LHCN-M2 (cell line): ENCODE data around the gene CCDC134. TPM values are rescaled to one million over a fixed set of nuclear protein-coding genes. Genes with fewer than 3 reads are reported as not detected.
A peak's percentile ranks its signal among the peaks of the same experiment; 100 is the strongest.

ENCODE experiments used
- DNase-seq: peaks from one replicate; pipeline ENCODE4 v3.0.0-alpha.2; 2012; ENCODE audit warnings: low read depth
- polyA plus RNA-seq: library from polyadenylated mRNA; unstranded; fragments of >200 nt; gene quantifications from one replicate; pipeline ENCODE4 v1.2.1, GENCODE V29; 2012; ENCODE audit warnings: missing spikeins
- total RNA-seq: library from RNA; depleted of rRNA; stranded (reverse); fragments of >200 nt; gene quantifications from 2 replicates; pipeline ENCODE4 v1.2.3, GENCODE V29; 2014; rRNA removed

Gene CCDC134
- 11.0 and 14.6 TPM in 2 replicates for total RNA-seq
- polyA plus RNA-seq: 5.3 TPM

DNA sequence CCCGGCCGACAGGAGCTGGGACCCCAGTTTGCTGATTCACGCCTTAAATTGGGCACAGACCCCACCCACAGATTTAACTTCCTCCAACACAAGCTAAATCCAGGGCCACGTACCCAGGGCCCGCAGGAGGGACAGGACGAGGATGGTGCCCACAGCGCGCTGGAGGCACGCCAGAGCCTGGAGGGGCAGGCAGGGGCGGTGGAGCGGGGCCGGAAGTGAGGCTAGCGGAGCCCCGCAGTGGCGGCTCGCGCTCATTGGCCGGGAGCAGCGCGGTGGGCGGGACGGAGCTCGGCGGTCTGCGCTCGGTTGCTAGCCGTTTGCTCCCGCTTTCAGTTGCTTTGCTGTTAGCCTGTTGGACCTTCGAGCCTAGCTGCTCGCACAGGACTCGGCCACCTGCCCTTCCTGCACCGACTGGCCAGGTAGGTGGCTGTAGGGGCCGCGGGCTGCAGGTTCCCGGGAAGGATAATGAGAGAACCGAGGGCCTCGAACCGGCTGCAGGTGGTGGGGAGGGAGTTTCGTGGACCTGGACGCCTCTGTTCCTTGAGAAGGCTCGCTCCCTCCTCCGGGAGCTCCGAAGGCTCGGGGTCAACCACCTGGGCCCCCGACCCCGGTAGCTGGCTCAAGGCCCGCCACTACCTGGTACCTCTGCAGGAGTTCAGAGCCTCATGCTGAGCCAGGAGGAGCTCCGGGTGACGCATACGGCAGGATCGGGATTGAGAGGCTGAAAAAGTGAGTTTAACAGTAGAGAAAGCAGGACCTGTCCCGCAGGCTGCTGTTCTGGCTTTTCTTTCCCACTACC is at the start of gene CCDC134:
TSS of gene CCDC134 (plus strand) at position 332 of the 799 bp plus-strand sequence. CDS start 8,212 bp downstream, outside the sequence.
- peak; percentile 79 for DNase-seq

DNA sequence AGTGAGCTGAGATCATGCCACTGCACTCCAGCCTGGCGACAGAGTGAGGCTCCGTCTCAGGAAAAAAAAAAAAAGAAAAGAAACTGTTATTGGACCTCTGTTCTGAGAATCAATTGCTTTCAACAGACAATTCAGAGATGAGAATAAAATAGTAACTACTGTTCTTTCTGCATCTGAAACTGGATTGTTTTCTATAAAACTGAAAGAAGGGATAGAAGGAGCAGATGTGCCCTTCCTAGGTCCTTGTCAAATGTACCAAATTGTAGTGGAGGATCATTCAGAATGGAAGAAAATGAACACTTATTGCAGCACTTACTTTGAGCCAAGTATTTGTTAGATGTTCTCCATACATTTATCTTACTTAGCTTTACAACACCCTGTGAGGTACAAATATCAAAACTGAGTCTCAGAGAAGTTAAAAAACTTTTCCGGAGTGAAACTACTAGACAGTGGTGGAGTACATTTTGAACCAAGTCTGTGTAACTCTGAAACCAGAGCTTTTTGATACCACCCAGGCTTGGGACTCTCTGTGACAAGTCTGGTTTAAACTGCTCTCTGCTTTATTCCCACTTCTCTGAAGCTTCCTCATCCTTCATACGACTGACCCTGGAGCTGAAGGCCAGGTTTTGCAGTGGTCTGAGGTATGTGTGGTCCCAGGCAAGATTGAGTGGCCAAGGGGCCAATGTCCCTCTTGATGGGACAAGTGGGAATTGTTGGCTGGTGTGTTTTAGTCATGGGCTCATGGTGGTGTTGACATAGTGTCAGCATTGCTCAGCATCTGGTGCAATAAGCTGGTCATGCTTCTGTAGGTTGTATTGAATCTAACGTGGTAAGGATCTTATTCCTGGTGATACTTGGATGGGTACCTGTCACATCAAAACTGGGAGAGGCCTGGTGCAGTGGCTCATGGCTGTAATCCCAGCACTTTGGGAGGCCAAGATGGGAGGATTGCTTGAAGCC is 48.2 kb upstream of the CCDC134 start:
- DNase-seq: no peak

DNA sequence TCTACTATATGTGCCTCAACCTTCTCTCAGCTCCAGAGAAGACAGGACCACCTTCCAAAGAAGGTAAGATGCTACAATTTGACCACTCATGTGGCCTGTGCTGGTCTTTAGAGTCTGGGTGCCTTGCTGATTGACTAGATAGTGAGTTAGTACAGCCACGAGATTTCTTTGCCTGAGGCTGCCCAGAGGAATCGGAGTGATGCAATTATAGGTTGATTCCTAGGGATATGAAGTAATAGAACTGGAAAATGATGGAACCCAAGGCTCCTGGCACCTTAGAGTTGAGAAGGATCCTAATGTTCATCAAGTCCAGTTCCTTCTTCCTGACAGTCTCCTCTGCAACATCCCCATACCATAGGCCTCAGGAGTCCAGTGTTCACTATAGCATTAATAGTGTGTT is 46.5 kb upstream of the CCDC134 start:
- DNase-seq: no peak

DNA sequence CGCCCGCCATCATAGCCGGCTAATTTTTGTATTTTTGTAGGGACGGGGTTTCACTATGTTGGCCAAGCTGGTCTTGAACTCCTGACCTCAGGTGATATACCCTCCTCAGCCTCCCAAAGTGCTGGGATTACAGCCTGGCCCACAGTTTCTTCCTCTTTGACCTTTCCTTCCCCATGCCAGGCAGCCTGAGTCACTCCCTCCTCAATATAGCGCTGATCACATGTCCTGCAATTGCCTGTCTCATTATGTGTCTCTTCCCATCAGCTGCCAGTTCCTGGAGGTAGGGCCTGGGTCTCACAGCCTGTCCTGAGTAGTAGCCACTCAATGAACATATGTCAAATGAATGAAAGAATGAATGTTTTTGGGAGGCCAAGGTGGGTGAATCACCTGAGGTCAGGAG is 43.0 kb upstream of the CCDC134 start:
- DNase-seq: no peak

DNA sequence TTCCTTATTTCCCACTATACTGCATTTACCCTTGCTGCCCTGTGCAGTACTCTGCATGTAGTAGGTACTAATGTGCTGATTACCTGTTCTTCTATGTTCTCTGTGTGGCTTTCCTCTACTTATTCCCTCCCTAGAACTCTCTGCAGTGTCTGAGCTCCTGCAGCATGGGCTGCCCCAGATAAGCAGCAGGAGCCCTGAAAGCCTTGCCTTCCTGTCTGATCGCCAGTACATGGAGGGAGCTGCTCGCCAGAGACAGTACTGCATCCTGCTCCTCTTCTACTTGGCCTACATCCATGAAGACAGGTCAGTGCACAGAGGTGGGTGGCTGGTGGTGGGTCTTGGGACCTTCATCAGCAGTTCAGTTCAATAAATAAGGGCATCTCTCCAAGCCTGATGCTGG is 42.2 kb upstream of the CCDC134 start:
- DNase-seq: no peak

DNA sequence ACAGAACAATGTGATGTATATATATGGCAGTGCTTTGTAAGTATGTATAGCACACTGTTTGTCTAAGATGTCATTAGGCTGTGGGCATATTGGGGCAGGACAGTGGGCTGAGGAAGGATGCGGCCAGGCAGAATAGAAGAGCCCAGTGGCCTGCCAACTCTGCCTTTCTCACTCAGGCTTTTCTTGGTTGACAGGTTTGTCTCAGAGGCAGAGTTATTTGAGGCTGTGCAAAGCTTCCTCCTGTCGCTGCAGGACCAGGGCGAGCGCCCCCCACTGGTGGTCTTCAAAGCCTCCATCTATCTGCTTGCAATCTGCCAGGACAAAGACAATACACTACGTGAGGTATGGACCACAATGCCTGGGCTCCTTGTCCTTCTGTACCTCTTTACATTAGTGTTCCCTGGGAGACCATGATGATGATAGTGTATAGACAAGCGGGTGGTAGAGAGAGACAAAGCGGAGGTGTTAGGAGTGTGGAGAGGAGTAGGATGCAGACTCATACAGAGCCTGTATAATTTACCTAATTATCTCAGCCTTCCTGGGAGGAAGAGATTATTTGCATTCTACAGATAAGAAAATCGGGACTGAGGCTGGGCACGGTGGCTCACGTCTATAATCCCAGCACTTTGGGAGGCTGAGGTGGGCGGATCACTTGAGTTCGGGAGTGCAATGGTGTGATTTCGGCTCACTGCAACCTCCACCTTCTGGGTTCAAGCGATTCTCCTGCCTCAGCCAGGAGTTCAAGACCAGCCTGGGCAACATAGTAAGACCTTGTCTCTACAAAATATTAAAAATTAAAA is 37.3 kb upstream of the CCDC134 start:
- DNase-seq: no peak

DNA sequence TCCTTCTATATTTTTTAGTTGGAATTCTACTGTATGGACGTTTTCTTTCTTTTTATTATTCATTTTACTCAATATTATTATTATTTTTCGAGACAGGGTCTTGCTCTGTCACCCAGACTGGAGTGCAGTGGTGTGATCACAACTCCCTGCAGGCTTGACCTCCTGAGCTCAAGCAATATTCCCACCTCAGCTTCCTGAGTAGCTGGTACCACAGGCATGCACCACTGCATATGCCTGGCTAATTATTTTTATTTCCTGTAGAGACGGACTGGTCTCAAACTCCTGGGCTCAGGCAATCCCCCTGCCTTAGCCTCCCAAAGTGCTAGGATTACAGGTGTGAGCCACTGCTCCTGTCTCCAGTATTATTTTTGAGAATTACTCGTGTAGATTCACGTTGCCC is 34.0 kb upstream of the CCDC134 start:
- no peak for DNase-seq

DNA sequence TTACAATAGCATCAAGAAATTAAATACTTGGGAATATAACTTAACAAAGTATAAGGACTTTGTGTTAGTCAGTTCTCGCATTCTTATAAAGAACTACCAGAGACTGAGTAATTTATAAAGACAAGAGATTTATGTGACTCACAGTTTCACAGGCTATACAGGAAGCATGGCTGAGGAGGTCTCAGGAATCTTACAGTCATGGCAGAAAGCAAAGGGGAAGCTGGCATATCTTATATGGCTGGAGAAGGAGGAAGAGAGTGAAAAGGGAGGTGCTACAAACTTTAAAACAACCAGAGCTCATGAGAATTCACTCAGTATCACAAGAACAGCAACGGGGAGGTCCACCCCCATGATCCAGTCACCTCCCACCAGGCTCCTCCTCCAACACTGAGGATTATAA is 32.0 kb upstream of the CCDC134 start:
- DNase-seq: no peak

DNA sequence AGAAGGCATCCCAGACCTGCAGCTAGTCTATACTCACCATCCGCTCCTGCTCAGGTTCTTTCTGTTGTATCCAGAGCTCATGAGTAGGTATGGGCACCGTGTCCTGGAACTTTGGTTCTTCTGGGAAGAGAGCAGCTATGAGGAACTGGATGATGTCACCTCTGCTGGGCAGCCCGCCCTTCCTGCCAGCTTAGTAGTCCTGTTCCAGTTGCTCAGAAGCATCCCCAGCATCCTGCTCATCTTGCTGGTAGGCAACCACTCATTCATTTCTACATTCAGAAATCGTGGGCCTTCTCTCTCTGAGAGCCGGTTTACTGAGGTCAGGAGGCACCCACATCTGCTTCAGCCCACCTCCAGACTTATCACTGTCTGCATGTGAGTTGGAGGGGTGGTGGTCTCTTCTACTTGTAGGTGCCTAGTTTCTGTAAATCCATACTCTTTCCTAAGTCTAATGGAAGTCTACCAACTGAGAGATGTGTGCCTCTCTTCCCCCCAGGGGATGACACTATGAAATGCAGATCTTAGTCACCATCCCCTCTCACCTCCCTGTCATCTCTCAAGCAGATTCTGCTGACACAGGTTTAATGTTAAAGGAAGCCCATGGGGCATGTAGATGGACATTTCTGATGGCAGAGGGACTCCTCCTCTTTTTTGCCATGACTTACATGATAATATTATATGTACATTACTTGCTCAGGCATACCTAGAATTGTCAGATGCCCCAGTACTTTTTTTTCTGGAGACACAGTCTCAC is 29.6 kb upstream of the CCDC134 start:
- no peak for DNase-seq

DNA sequence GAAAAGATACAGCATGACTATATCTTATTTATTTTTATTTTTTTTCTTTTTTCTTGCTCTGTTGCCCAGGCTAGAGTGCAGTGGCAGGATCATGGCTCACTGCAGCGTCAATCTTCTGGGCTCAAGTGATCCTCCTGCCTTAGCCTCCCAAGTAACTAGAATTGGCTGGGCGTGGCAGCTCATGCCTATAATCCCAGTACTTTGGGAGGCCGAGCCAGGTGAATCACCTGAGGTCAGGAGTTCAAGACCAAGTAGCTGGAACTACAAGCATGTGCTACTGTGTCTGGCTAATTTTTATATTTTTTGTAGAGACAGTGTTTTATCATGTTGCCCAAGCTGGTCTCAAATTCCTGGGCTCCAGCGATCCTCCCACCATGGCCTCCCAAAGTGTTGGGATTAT is 28.3 kb upstream of the CCDC134 start:
- no peak for DNase-seq

DNA sequence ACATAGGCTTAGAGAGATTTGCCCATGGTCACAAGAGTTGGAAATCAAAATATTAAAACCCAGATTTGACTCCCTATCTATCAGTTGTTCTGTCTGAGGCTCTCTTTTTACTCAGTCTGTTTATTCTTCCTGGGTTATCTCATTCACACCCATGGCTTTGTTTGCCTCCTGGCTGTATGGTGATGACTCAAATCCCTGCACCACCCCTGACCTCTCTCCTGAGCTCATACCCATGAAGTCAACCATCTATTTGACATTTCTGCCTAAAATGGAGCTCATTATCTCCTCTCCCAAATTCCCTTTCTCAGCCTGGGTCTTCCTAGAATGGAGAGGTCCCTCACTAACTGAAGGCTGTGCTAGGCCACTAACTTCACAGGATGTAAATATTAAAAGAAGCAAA is 27.8 kb upstream of the CCDC134 start:
- DNase-seq: no peak

DNA sequence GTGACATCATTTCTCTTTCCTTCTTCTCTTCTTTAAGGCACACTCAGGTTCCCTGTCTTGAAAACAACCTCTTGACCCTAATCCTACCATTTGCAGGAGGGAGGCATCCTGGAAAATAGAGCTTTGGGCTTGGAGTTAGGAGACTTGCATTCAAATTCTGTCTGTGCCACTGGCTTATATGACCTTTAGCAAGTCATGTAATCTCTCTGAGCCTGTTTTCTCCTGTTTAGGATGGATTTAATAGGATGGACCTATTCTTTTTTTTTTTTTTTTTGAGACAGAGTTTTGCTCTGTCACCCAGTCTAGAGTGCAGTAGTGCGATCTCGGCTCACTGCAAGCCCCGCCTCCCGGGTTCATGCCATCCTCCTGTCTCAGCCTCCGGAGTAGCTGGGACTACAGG is 25.1 kb upstream of the CCDC134 start:
- DNase-seq: no peak

DNA sequence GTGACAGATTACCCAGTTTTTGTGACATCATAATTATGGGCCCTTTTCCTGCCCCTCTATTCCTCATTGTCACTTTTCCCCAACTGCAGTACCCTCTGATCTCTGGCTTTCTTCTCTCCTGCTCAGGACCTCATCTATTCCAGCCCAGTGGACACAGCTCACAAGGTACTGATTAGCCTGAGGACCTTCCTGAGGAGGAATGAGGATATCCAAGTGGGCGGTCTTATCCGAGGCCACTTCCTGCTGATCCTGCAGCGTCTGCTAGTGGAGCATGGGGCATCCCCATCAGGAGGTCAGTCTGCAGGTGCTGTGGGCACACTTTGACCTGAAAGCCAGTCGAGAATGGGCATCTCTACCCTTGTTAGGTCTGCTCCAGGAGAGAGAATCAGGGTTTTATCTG is 24.5 kb upstream of the CCDC134 start:
- no peak for DNase-seq

DNA sequence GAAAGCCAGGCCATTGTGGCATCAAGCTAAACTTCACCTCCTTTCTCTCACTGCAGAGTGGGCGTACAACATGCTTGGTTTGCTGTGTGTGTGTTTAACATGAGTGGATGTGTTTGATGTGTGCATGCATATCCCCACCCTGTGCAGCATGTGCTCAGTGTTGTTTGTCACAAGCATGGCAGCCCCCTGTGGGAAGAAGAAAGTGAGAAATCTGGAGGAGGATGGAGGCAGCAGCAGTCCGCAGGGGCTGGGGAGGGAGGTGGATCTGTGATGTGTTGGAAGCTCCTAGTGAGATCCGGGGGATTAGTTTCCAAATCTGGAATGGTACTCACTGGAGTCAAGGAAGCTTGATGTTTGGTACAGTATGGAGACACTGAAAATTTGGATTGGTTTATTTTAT is 24.1 kb upstream of the CCDC134 start:
- no peak for DNase-seq

DNA sequence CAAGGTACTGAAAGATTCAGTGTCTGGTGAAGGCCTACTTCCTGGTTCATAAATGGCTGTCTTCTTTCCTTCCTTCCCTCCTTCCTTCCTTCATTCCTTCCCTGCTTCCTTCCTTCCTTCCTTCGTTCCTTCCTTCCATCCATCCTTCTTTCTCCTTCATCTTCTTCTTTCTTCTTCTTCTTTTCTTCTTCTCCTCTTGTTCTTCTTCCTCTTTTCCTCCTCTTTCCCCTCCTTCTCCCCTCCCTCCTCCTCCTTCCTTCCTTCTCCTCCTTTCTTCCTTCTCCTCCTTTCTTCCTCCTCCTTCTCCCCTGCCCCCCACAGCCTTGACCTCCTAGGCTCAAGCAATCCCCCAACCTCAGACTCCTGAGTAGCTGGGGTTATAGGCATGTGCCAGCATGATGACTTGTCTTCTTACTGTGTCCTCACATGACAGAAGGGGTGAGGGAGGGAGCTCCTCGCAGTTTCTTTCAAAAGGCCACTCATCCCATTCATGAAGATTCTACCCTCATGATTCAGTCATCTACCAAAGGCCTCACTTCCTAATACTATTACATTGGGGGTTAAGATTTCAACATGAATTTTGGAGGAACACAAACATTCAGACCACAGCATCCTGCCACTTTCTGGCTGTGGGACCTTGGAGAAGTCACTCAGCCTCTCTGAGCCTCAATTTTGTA is 22.6 kb upstream of the CCDC134 start:
- DNase-seq: no peak

DNA sequence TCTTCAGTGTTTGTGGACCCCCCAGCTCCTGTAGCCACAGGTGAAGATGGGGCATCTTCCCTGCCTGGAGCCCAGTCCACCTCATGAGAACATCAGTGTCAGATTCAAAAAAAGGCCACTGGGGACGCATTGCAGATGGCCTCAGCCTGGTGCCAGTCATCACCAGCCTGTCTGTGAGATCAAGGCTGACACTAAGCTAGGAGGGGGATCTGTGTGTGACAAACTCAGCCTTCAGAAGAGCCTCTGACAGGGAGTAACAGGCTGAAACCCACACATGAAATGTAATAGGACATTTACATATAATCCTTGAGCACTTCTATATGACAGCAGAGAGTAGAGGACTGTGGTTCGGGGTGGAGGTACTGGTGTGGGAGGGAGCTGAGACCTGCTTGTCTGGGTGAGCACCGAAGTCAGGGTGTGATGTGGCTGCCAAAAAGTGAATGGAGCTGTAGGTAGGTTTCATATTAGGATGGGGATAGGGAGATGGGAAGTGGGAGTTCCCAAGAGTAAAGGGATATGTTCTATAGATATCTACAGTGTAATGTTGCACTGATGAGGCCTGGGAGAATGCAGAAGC is 20.5 kb upstream of the CCDC134 start:
- DNase-seq: no peak

DNA sequence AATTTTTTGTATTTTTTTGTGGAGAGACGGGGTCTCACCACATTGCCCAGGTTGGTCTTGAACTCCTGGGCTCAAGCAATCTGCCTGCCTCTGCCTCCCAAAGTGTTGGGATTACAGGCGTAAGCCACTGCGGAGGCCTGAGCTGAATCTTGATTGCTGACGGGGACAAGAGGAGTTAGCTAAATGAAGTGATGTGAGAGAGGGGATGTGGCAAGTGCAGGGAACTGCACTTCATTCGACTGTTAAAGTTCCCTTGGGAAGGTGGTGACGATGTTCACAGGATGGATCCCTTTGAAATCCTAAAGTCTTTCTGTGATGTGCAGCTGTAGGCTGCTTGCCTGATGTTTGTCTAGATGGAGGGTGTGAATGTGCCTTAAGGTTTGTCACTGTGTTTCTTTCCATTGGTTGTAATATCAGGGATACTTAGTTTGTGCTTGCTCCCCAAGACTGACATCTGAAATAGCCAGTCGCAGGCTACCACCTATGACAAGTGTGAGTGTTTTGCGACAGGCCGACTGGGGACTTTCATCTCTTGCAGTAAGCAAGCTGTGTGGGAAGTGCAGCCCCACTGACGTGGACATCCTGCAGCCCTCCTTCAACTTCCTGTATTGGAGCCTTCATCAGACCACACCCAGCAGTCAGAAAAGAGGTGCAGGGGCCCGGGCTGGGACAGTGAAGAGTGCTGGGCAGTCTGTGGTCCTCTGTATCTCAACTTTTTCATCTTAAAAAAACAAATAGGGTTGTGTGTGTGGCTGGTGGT is 19.6 kb upstream of the CCDC134 start:
- no peak for DNase-seq

DNA sequence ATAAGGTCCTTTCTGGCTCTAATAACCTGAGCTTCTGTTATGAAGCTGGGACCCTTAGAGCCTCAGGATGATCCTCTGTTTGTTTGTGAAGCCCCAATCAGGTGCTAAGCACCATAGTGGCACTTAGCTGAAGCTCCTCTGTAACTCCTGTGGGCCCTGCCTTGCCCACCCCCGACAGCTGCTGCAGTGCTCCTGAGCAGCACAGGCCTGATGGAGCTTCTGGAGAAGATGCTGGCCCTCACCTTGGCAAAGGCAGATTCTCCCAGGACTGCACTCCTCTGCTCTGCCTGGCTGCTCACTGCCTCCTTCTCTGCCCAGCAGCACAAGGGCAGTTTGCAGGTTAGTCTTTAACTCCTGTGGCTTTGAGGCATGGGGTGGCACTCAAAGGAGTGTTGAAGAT is 19.0 kb upstream of the CCDC134 start:
- no peak for DNase-seq

DNA sequence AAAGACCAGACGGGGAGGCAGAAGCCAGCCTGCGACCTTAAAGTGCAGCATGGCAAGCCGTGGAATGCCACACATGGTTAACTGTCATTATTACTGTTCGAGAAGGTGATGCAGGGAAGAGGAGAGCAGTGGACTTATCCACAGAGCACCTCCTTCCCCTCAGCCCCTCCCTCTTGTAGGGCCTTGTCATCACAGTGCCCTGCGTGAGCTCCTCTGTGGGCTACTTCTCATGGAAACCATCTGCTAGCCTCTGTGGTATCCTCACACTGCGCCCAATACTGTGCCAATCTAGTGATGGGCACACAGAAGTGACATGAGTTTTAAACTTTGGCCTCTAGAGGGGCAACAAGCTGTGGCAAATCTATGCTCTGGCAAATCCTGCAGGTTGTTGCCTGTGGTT is 18.2 kb upstream of the CCDC134 start:
- DNase-seq: no peak
